GM19239 (cell line): ENCODE results near the gene ZSCAN5A.
"Not testable (repeated sequence)": the region's sequence is repeated elsewhere in the genome, so short reads cannot be mapped to it uniquely, and the experiment has no call there.

ENCODE experiments used
- DNase-seq: peaks from one replicate; pipeline ENCODE4 v3.0.0; 2011; ENCODE audit warnings: low spot score; ENCODE audit not compliant: insufficient read length
- FAIRE-seq: peaks from 2 replicates; lab custom pipeline; 2011; peaks lifted over from hg19 to GRCh38; lab: Jason Lieb, UNC

The ZSCAN5A gene

DNA sequence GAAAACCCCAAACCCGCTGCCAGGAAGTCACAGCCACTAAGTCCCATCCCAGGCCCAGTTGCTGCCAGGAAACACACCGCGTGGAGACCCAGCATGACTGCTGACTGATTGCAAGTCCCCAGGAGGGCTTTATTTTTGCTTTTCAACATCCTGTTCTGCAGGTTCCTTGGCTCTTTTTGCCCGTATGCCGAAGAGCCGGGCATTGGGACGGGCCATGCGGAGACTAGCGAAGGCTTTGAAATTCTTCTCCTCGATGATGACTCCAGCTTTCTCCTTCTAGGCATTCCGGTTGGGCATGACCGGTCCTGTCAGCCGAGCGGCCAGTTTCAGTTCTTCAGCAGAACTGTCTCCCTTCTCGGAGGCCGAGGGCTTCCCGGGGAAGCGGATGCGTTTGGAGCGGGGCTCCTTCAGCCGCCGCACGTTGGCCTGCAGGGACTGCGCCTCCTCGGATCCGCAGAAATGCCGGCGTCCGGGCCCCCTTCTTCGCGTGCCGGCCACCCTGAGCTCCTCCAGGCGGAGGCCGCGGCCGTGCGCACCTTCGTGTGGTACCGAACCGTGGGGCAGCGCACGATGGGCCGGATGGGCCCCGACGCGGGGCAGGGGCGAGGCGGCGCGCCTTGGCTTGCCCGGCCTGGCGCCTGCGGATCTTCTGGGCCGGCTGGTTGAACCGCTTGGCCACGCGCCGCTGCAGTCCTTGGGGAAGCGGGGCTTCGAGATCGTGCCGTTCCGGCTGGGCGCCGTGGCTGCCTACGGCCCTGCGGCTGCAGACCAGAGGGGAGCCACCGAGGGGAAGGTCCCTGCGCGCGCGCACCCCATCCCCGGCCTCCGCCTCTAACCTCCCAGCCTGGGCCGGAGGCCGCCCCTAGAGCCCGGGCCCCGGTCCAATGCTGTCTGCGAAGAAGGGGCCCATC is 97.3 kb downstream of the ZSCAN5A start:
- FAIRE-seq: no peak
- no peak for DNase-seq

DNA sequence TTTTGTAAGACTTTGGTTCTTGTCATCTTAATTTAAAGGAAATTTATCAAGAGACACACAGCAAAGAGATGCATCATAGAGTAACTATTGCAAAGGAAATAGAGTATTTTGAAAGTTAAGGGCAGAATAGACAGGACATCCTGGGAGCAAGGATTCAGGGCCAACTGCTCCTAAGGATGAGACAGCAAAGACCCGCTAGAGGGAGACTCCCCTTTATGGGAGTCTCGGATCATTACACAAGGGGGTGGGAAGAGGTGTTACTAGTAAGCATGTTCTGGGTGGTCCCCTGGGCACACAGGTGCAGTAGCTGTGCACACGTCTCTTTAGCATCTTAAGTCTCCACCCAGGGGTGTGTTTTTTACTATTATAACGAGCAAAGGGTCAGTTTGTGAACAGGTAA is 102.9 kb downstream of the ZSCAN5A start:
- DNase-seq: no peak
- FAIRE-seq: no peak

DNA sequence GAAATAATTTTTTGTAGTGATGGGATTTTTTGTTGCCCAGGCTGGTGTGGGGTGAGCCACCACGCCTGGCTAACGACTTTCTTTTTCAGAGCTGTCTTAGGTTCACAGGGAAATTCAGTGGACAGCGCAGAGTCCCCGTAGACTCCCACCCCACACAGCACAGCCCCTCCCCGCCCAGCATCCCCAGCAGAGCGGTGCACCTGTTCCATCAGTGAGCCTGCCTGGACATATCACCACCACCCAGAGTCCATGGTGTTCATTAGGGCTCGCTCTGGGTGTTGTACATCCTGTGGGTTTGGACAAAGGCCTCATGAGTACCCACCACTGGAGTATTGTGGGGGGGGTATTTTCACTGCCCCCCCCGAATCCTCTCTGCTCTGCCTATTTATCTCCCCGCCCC is 104.6 kb downstream of the ZSCAN5A start:
- FAIRE-seq, DNase-seq: not testable (repeated sequence)

DNA sequence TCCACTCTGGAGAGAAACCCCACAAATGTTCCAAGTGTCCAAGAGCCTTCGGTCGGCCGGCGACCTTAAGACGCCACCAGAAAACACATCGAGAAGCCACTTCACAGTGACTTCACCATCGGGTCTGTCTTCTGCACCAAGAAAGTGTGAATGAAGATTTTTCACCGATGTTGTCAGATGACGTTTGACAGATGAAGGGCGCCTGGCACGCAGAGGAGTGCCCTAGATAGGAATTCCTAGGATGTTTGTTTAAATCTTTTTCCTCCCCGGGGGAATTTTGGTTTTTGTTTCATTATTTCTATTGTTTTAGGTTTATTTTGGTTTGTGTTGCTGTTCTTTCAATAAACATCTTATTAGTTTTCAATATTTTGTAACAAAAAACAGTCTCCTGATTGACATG is 105.5 kb downstream of the ZSCAN5A start:
- no peak for DNase-seq
- FAIRE-seq: no peak

DNA sequence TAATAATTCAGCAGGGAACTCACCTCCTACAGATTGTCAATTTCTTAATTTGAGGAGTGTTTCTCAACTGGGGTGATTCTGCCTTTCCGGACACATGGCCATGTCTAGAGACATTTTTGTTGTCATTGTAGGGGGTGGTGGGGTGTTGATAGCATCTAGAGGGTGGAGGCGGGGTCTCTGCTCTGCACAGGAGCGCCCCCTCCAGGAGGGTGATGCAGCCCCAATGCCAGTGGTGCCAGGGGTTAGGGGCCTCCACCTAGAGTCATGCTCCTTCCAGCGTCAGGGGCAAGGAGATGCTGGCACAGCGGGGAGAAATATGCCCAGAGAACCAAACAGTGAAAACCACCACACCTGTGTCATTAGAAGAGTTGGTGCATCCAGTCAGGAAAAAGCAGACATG is 107.1 kb downstream of the ZSCAN5A start:
- FAIRE-seq, DNase-seq: not testable (repeated sequence)

DNA sequence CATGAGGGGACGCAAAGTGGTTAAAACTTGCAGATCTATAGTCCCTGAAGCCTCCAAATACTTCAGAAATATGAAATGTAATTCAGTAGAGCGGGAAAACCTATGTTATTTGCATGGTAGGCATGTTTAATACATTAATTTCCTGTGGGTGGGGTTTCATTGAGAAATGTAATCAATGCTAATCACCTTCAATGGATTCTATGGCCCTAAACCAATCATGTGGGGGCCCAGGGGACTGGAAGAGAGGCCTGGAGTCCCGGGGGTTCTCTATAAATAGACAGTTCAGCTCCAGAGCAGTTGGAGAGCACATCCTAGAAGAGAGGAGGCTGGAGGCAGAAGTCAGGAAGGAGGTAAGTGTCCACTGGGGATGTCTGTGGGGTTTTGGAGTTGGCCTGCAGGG is 112.7 kb downstream of the ZSCAN5A start, which contains the start of gene ZSCAN5C:
ZSCAN5C (plus strand) TSS at position 301 of the 400 bp plus-strand sequence. CDS start 3,641 bp downstream, outside the sequence.
- FAIRE-seq: no peak
- no peak for DNase-seq

DNA sequence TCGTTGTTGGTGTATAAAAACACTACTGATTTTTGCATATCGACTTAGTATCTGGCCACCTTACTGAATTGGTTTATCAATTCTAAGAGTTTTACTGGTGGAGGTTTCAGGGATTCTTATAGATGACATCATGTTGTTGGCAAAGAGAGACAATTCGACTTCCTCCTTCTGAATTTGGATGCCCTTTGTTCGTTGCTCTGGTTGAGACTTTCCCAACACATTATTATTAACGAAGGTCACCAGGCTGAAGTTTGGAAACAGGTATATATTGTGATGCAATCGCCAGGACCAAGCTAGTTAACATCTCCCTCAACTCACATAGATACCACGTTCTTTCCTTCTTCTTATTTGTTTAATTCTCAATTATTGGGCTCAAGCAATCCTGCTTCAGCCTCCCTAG is 115.0 kb downstream of the ZSCAN5A start:
- DNase-seq (no peak), FAIRE-seq (no peak)

DNA sequence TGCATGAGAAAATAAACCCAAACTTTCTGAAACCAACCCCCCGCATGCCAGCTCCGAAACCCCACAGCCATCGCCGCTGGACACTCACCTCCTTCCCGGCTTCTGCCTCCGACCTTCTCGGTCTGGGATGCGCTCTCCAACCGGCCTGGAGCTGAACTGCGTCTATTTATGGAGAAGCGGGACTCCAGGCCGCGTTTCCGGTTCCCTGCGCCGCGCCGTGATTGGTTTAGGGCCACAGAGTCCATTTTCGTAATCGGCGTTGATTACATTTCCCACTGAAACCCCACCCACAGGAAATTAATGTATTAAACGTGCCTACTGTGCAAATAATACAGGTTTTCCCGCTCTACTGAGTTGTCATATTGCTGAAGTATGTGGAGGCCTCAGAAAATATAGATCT is 117.0 kb downstream of the ZSCAN5A start, which contains the start of gene ZSCAN5B:
ZSCAN5B (minus strand) TSS at position 138 of the 400 bp plus-strand sequence. CDS start 4,731 bp downstream, outside the sequence.
- DNase-seq, FAIRE-seq: not testable (repeated sequence)

DNA sequence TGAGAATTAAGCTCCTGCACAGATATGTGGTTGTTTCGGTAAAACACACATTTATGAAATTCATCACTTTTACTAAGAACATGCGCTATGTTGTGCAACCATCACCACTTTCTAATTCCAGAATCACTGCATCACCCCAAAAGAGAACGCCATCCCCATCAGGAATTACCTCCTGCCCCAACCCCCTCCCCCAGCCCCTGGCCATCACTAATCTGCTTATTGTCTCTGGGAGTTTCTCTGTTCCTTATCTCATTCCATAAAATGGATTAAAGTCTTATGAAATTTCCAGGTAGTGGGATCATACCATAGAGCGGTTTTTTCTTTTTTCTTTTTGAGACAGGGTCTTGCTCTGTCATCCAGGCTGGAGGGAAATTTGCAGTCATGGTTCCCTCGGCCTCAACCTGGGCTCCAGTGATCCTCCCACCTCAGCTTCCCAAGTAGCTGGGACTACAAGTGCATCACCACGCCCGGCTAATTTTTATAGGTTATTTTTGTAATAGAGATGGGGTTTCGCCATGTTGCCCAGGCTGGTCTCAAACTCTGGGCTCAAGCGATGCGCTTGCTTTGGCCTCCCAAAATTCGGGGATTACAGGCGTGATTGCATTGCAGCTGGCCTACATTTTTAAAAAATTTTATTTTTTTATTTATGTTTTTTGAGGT is 120.5 kb downstream of the ZSCAN5A start:
- DNase-seq (no peak), FAIRE-seq (no peak)

DNA sequence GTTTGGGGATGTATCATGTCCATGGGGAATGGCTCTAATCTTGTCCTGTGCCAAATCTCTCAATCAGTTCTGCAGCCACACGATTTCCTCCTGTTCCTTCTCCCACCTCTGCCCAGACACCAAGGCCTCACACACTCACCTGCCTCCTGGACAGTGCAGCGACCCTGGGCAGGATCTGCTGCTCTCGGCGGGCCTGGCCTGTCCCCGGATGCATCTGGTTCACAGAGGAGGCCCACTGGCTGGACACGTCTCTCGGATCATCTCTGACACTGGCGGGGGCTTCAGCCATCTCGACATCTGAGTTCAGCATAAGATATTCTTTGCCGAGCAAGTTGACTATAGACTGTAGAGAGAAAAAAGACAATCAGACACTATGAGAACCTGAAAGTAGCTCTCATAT is 122.9 kb downstream of the ZSCAN5A start:
- DNase-seq (no peak), FAIRE-seq (no peak)

DNA sequence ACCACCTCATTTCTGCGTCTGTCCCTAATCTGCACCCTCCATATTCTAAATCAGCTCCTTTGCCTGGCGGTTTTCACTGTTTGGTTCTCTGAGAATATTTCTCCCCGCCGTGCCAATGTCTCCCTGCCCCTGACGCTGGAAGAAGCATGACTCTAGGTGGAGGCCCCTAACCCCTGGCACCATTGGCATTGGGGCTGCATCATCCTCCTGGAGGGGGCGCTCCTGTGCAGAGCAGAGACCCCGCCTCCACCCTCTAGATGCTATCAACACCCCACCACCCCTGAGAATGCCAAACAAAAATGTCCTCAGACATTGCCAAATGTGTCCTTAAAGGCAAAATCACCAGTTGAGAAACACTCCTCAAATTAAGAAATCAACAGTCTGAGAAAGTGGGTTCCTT is 123.5 kb downstream of the ZSCAN5A start:
- FAIRE-seq: no peak
- no peak for DNase-seq

DNA sequence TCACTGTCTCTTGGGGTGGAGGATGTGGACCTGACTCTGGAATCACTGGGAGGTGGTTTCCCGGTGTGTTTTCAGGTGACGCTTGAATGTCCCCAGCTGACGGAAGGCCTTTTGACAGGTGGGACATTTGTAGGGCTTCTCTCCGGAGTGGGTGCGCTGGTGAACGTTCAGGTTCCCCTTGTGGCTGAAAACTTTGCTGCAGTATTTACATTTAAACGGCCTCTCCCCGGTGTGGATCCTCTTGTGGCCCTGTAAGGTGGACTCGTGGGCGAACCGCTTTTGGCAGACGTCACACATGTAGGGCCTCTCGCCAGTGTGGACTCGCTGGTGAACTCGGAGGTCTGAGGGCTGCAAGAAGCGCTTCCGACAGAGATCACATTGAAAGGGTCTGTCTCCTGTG is 124.9 kb downstream of the ZSCAN5A start:
- FAIRE-seq: no peak
- no peak for DNase-seq

DNA sequence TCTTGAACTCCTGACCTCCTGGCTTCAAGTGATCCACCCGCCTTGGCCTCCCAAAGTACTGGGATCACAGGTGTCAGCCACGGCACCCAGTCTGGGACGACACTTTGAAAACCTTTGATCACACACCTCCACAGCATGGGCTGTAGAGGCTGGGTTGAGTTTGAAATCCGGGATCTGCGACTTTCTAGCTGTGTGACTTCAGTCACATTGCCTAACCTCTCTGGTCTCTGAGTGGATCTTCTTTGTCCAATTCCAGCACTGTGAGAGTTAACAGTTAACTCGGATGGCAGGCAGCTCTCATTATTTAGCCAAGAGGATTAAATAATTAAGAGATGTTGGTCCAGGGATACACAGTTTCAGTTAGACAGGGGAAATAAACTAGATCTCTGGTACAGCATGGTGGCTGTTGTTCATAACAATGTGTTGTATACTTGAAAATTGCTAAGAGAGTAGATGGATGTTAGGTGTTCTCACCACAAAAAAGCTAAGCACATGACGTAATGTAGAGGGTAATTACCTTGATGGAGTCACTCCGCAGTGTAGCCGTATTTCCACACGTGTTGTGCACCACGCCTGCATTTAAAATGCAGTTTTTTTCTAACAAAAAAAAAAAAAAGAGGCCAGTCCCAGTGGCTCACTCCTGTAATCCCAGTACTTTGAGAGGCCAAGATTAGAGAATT is 136.9 kb downstream of the ZSCAN5A start:
- no peak for FAIRE-seq
- DNase-seq: no peak

DNA sequence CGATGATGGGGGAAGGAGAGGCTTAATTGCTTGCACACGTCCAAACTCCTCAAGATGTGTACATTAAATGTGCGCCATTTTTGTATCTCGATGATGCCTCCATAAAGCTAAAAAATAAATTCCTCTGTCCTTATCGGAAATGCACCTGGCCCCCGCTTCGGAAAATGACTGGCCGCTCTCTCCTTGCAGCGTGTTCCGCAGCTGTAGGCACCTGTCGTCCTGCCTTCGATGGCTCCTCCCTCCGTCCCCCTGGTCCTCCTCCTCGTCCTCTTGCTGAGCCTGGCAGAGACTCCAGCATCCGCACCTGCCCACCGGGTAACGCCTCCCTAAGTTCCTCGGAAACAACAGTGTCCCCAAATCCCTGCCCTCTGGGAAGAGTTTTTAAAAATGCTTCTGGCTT is 137.8 kb downstream of the ZSCAN5A start:
- FAIRE-seq (no peak), DNase-seq (no peak)

DNA sequence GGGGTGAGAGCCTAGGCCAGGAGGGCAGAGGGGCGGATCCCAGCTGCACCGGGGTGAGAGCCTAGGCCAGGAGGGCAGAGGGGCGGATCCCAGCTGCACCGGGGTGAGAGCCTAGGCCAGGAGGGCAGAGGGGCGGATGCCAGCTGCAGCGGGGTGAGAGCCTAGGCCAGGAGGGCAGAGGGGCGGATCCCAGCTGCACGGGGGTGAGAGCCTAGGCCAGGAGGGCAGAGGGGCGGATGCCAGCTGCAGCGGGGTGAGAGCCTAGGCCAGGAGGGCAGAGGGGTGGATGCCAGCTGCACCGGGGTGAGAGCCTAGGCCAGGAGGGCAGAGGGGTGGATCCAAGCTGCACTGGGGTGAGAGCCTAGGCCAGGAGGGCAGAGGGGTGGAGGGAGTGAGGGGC is 138.3 kb downstream of the ZSCAN5A start:
- not testable (repeated sequence) for FAIRE-seq, DNase-seq

DNA sequence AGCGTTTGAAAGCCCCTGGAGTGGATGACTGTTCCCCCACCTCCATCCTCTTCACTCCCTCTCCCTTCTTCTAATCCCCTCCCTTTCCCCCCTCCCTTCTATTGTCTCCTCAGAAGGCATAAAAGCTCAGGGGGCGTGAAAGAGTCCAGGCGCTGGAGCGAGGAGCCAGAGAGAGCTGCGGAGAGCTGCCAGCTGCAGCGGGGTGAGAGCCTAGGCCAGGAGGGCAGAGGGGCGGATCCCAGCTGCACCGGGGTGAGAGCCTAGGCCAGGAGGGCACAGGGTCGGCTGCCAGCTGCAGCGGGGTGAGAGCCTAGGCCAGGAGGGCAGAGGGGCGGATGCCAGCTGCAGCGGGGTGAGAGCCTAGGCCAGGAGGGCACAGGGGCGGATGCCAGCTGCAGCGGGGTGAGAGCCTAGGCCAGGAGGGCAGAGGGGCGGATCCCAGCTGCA is 138.8 kb downstream of the ZSCAN5A start, which contains the start of gene GALP:
GALP (plus strand) TSS at position 148 of the 447 bp plus-strand sequence. CDS start 1,101 bp downstream, outside the sequence.
- not testable (repeated sequence) for FAIRE-seq

DNA sequence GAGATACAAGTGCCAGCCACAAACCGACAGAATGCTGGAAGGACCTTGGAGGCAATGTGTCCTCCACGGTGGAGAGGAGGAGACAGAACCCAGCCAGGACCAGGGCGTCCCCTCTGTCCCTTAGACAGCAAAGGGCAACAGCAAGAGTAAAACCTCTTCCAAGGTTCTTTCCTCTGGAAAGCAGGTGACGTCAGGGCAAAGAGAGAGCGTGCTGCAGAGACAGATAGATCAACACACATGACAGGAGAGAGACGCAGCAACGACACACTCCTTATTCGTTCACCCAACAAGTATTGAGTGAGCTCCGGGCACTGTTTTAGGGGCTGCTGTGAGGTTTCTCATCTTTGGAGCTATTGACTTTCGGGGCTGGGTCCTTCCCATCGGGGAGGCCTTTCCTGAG is 140.1 kb downstream of the ZSCAN5A start:
- FAIRE-seq: no peak

More for the DNA sequence above, 138.8 kb downstream of the ZSCAN5A start, which contains the start of gene GALP:
- DNase-seq: not testable (repeated sequence)

DNA sequence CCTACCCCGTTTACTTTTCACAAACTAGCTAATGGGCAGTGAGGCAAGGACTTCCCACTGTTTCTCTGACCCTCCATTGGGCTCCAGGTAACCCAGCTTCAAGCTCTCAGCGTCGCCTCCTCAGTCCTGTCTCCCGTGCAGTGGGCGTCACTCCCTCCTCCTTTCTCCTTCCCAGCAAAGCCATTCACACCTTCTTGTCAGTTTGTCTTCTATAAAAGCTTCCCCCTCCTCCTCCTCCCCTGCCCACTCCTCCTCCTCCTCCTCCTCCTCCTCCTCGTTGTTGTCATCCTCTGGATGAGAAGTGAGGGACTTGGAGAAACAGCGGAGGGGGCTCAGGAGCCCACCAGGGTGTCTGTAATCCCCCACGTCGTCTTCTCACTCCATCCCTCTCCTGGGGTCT is 140.6 kb downstream of the ZSCAN5A start:
- DNase-seq (no peak), FAIRE-seq (no peak)

More for the DNA sequence above, 140.1 kb downstream of the ZSCAN5A start:
- DNase-seq: no peak
